A673 (cell line): Measurements from ENCODE around the gene PRICKLE3. TPM values are rescaled to one million over a fixed set of nuclear protein-coding genes. Genes with fewer than 3 reads are reported as not detected.

Source experiments
- Bru-seq: library from RNA; stranded (reverse); fragments of 400-500 nt; gene quantifications from one replicate; lab custom pipeline; 2021; lab: Mats Ljungman, UMichigan
- BruChase-seq, 2 experiments: library from RNA; stranded (reverse); fragments of 400-500 nt; gene quantifications; one replicate each; lab custom pipeline; 2021; lab: Mats Ljungman, UMichigan
- BruUV-seq: library from RNA; stranded (reverse); fragments of 400-500 nt; replicated peaks from 2 replicates; lab custom pipeline; 2021; lab: Mats Ljungman, UMichigan
- CTCF ChIA-PET: fragments of 300-600 bp; sonication (Branson Sonifier 250); formaldehyde crosslinking; loops from one replicate; lab custom pipeline; 2022; ENCODE audit warnings: antibody characterized with exemption; lab: Charles Lee
- POLR2A ChIA-PET: fragments of 300-600 bp; sonication (Branson Sonifier 250); formaldehyde crosslinking; loops from one replicate; lab custom pipeline; 2022; ENCODE audit warnings: antibody characterized with exemption; ENCODE audit not compliant: low non-redundant PET; lab: Charles Lee
- DNase-seq: peaks from one replicate; pipeline ENCODE4 v3.0.0-alpha.2; 2015; ENCODE audit warnings: low spot score
- H3K27ac ChIP-seq: fragments of 200-600 bp; sonication (generic); 2 replicates; pipeline ENCODE4 v1.5.1; 2016; ENCODE audit warnings: mixed run types, low read depth, mild to moderate bottlenecking, mixed read lengths, antibody characterized with exemption, low read length; ENCODE audit not compliant: poor library complexity, severe bottlenecking
- H3K27me3 ChIP-seq: fragments of 200-600 bp; sonication (generic); replicated peaks from 2 replicates; pipeline ENCODE4 v1.6.1; 2017; ENCODE audit warnings: mixed run types, low read depth, mild to moderate bottlenecking, mixed read lengths, antibody characterized with exemption, low read length; ENCODE audit not compliant: insufficient read depth, poor library complexity
- H3K36me3 ChIP-seq: fragments of 200-600 bp; sonication (generic); 2 replicates; pipeline ENCODE4 v1.6.1; 2016; ENCODE audit warnings: mixed run types, mild to moderate bottlenecking, mixed read lengths, antibody characterized with exemption, low read length; ENCODE audit not compliant: insufficient read depth, poor library complexity, severe bottlenecking
- H3K4me1 ChIP-seq: fragments of 200-600 bp; sonication (generic); 2 replicates; pipeline ENCODE4 v1.6.1; 2017; ENCODE audit warnings: mixed run types, mild to moderate bottlenecking, mixed read lengths, antibody characterized with exemption, low read length; ENCODE audit not compliant: insufficient read depth, poor library complexity, severe bottlenecking
- H3K4me3 ChIP-seq: fragments of 200-600 bp; sonication (generic); 2 replicates; pipeline ENCODE4 v1.5.1; 2016; ENCODE audit warnings: low read depth, mixed run types, mild to moderate bottlenecking, mixed read lengths, low read length; ENCODE audit not compliant: poor library complexity, severe bottlenecking
- H3K9me3 ChIP-seq: fragments of 200-600 bp; sonication (generic); 2 replicates; pipeline ENCODE4 v1.6.1; 2016; ENCODE audit warnings: mixed run types, low read depth, mild to moderate bottlenecking, mixed read lengths, antibody characterized with exemption, low read length; ENCODE audit not compliant: poor library complexity, severe bottlenecking
- EZH2 ChIP-seq: fragments of 200-600 bp; sonication (generic); IDR thresholded peaks from 2 replicates; pipeline ENCODE4 v1.6.1; 2017; ENCODE audit warnings: borderline replicate concordance, low read depth, mild to moderate bottlenecking, mixed read lengths, antibody characterized with exemption, low read length; ENCODE audit not compliant: poor library complexity, severe bottlenecking
- intact Hi-C: fragments of 100-400 bp; cut with micrococcal nuclease; formaldehyde crosslinking; loops from one replicate; pipeline ENCODE4 v1.10.0; 2022; ENCODE audit not compliant: unreplicated experiment
- long read RNA-seq: library from polyadenylated mRNA; stranded (forward); transcript quantifications from one replicate; pipeline ENCODE4 v2.0.0, GENCODE V29; 2022
- total RNA-seq: library from RNA; stranded (reverse); gene quantifications from 2 replicates; pipeline ENCODE4 v1.2.3, GENCODE V29; 2021
- TF ChIP-seq, protein P1 (sequence below): fragments of 300-800, 200-600 bp; sonication (generic); conservative IDR thresholded peaks from 2 replicates; pipeline ENCODE4 v1.5.1; 2017; ENCODE audit warnings: low read depth, mild to moderate bottlenecking, antibody characterized with exemption, low read length, moderate library complexity, mixed read lengths

PRICKLE3 gene, protein sequence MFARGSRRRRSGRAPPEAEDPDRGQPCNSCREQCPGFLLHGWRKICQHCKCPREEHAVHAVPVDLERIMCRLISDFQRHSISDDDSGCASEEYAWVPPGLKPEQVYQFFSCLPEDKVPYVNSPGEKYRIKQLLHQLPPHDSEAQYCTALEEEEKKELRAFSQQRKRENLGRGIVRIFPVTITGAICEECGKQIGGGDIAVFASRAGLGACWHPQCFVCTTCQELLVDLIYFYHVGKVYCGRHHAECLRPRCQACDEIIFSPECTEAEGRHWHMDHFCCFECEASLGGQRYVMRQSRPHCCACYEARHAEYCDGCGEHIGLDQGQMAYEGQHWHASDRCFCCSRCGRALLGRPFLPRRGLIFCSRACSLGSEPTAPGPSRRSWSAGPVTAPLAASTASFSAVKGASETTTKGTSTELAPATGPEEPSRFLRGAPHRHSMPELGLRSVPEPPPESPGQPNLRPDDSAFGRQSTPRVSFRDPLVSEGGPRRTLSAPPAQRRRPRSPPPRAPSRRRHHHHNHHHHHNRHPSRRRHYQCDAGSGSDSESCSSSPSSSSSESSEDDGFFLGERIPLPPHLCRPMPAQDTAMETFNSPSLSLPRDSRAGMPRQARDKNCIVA
- total RNA-seq (4.8 and 6.7 TPM in 2 replicates), Bru-seq, nascent RNA (percentile 37 among the genes with signal in this experiment), BruChase-seq, experiment 1, labeled RNA remaining after a 2-hour chase (percentile 47 among the genes with signal in this experiment), BruChase-seq, experiment 2, labeled RNA remaining after a 6-hour chase (percentile 49 among the genes with signal in this experiment)
- long read RNA-seq, transcript PRICKLE3-206 (9 exons, 2,062 nt): major isoform, 10 of 14 reads
- long read RNA-seq, partial matches to known transcripts: 1 of 14 reads
- long read RNA-seq, other reads (novel, unspliced or antisense): 3 of 14 reads

DNA sequence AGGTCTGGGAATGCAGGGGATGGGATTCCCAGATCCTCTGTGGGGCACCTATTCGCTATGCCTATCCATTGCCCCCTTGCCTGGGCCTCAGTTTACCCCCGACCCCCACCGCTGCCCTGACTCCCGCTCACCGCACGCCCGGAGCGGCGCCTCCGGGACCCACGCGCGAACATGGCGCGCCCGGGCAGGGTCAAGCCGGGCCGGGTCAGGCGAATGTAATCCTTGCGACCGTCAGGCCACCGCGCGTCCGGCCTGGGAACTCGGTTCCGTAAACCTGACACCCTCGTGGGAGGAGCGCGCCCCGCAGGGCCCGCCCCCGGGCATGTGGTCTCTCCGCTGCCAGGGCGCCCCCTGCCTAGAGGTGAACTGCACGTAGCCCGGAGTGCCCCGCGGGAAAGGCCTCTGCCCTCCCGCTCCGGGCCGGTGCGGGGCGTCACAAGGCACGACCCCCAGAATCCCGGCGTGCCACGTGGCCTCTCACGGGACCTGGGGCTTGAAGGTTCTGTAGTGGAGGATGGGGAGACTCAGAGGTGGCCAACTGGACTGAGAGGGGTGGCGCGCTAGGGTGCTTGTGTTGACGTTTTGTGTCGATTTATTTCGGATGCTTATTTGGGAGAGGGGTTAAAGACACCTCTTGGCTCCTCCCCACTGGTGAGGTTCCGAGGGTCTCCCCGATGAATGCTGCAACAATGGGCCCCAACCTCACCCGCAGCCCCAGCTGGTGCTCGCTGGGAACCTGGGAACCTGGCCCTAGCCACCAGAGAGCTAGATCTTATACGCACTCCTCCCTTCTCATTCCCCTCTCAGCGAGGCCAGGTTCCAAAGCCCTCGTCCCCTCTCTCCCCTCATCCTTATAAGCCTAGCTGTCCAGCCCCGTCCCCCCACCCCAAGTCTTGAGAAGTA lies at the start of gene PRICKLE3:
PRICKLE3 (minus strand) TSS at position 249 of the 903 bp plus-strand sequence; CDS start at position 173, 76 bp downstream.
- ChIA-PET CTCF (no interaction called here), POLR2A (no interaction called here)
- Histone ChIP-seq H3K36me3 (no peaks in the 10 kb centered on the region), H3K4me1 (peaks cover 6% of the 10 kb centered on the region), H3K9me3 (no peaks in the 10 kb centered on the region), H3K4me3 (peak within 1 kb of the TSS; percentile 47), H3K27me3 (no peaks in the 10 kb centered on the region), H3K27ac (peak within 1 kb of the TSS; percentile 42)
- intact Hi-C loops: no loop called here
- no peak for TF ChIP-seq EZH2
- TF ChIP-seq, protein P1, sequence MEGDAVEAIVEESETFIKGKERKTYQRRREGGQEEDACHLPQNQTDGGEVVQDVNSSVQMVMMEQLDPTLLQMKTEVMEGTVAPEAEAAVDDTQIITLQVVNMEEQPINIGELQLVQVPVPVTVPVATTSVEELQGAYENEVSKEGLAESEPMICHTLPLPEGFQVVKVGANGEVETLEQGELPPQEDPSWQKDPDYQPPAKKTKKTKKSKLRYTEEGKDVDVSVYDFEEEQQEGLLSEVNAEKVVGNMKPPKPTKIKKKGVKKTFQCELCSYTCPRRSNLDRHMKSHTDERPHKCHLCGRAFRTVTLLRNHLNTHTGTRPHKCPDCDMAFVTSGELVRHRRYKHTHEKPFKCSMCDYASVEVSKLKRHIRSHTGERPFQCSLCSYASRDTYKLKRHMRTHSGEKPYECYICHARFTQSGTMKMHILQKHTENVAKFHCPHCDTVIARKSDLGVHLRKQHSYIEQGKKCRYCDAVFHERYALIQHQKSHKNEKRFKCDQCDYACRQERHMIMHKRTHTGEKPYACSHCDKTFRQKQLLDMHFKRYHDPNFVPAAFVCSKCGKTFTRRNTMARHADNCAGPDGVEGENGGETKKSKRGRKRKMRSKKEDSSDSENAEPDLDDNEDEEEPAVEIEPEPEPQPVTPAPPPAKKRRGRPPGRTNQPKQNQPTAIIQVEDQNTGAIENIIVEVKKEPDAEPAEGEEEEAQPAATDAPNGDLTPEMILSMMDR: peak; percentile 47; the same call in 1 of the 2 replicates
- no TSS peak for BruUV-seq
- DNase-seq: peak; percentile 49

DNA sequence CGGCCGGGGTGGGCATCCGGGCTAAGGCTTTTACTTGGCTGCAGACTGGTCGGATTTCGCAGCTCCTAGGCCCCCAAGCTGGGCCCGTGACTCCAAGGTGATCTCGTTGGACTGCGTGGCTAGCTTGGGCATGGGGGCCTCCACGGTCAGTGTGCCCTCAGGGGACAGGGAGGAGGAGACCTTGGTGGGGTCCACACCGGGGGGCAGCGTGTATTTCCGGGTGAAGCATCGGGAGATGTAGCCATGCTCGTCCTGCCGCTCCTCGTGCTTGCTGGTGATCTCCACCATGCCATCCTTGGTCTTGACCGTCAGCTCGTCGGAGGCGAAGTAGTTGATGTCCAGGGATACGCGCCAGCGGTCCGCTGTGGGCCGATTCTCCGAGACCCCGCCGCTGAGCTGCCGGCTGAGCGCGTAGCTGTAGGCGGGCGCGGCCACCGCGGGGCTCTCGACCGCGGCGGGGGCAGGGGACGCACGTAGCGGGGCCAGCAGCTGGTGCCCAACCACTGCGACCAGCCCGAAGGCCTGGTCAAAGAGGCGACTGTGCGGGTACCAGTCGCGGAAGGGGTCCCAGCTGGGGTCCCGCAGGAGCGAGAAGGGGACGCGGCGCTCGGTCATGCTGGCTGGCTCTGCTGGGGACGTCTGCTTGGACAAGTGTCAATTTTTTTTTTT lies 47.8 kb upstream of the PRICKLE3 start:
- Histone ChIP-seq H3K27me3 (no peaks in the 10 kb centered on the region), H3K9me3 (no peaks in the 10 kb centered on the region), H3K4me3 (no peak overlapping the region), H3K36me3 (no peaks in the 10 kb centered on the region), H3K27ac (no peak overlapping the region), H3K4me1 (no peaks in the 10 kb centered on the region)
- no peak for DNase-seq
- intact Hi-C loops: no loop called here
- ChIA-PET CTCF (no interaction called here), POLR2A (no interaction called here)
- no peak for TF ChIP-seq EZH2
- TF ChIP-seq, protein P1: no peak
- no TSS peak for BruUV-seq
